HepG2 (cell line): ENCODE data around the gene PLIN4. TPM values are rescaled to one million over a fixed set of nuclear protein-coding genes. Genes with fewer than 3 reads are reported as not detected.
A peak's percentile ranks its signal among the peaks of the same experiment; 100 is the strongest.

ENCODE experiments used
- ATAC-seq: fragments of 200-7000 bp; cut with Tn5 transposase; 3 replicates; pipeline ENCODE4 v1.9.1; 2020; ENCODE audit warnings: mild to moderate bottlenecking, moderate library complexity
- BruUV-seq: library from RNA; stranded (reverse); fragments of 400-500 nt; replicated peaks from 2 replicates; lab custom pipeline; 2021; lab: Mats Ljungman, UMichigan
- CTCF ChIA-PET: fragments of 300-600 bp; formaldehyde crosslinking; extraction: SDS; loops from one replicate; lab custom pipeline; 2021; ENCODE audit warnings: low total read pairs, inconsistent platforms, low intra/inter-chr PET ratio; lab: Yijun Ruan, JAX
- POLR2A ChIA-PET: fragments of 350-600 bp; sonication (Branson Sonifier 250); formaldehyde crosslinking; loops from one replicate; lab custom pipeline; 2020; ENCODE audit warnings: antibody characterized with exemption, inconsistent platforms; lab: Yijun Ruan, JAX
- DNase-seq: peaks from one replicate; pipeline ENCODE4 v3.0.0-alpha.2; 2015; ENCODE audit warnings: low spot score
- FAIRE-seq: peaks from 3 replicates; lab custom pipeline; 2011; peaks lifted over from hg19 to GRCh38; lab: Jason Lieb, UNC
- H2AFZ ChIP-seq: one replicate; pipeline ENCODE4 v1.6.1; 2011; ENCODE audit warnings: low read length, inconsistent platforms
- H3K27ac ChIP-seq: fragments of 300-600 bp; 3 replicates; pipeline ENCODE4 v1.8.0; 2011; ENCODE audit warnings: mixed run types, mild to moderate bottlenecking, mixed read lengths, low read length, inconsistent platforms; ENCODE audit not compliant: insufficient read depth; ENCODE audit errors: extremely low read length
- H3K27me3 ChIP-seq, 2 experiments: fragments of 200-600 bp in 1 of 2; 2 replicates in 1 of 2; 3 replicates in 1 of 2; pipeline versions ENCODE4 v1.6.0 to v1.8.0; 2011; ENCODE audit warnings: low read length in 2 of 2, mild to moderate bottlenecking in 2 of 2, moderate library complexity in 2 of 2, inconsistent platforms in 1 of 2; ENCODE audit not compliant: insufficient read depth in 2 of 2, control insufficient read depth in 1 of 2
- H3K36me3 ChIP-seq, 2 experiments: fragments of 200-600 bp in 1 of 2; replicated peaks in 1 of 2; 2 replicates in 1 of 2; 3 replicates in 1 of 2; pipeline versions ENCODE4 v1.5.1 to v1.8.0; 2011; ENCODE audit warnings: low read length in 2 of 2, inconsistent platforms in 1 of 2; ENCODE audit not compliant: insufficient read depth in 2 of 2, control insufficient read depth in 1 of 2
- H3K4me1 ChIP-seq: 2 replicates; pipeline ENCODE4 v1.5.1; 2012; ENCODE audit warnings: low read length, inconsistent platforms; ENCODE audit not compliant: insufficient read depth
- H3K4me2 ChIP-seq: 2 replicates; pipeline ENCODE4 v1.6.0; 2011; ENCODE audit warnings: low read depth, low read length, inconsistent platforms
- H3K4me3 ChIP-seq, 3 experiments: fragments of 200-600 bp in 1 of 3; sonication (generic), shearing (Covaris generic) in 1 of 3; replicated peaks in 1 of 3; 2 replicates each; pipeline ENCODE4 v1.5.1; 2011 to 2016; ENCODE audit warnings: low read length in 3 of 3, inconsistent platforms in 2 of 3, low read depth in 2 of 3, mild to moderate bottlenecking in 2 of 3, control low read depth in 1 of 3, mixed read lengths in 1 of 3; ENCODE audit not compliant: insufficient read depth in 1 of 3
- H3K79me2 ChIP-seq: one replicate; pipeline ENCODE4 v1.6.1; 2011; ENCODE audit warnings: low read length, inconsistent platforms; ENCODE audit not compliant: insufficient read depth
- H3K9ac ChIP-seq: 2 replicates; pipeline ENCODE4 v1.6.0; 2011; ENCODE audit warnings: mild to moderate bottlenecking, low read depth, low read length, inconsistent platforms; ENCODE audit not compliant: insufficient read depth
- H3K9me3 ChIP-seq: 2 replicates; pipeline ENCODE4 v1.5.1; 2012; ENCODE audit warnings: mild to moderate bottlenecking, low read length
- H4K20me1 ChIP-seq: 2 replicates; pipeline ENCODE4 v1.6.0; 2011; ENCODE audit warnings: inconsistent platforms, mild to moderate bottlenecking, low read length, moderate library complexity; ENCODE audit not compliant: insufficient read depth
- AGO2 ChIP-seq: fragments of 200-400 bp; formaldehyde crosslinking; optimal IDR thresholded peaks from 2 replicates; pipeline ENCODE3; 2017; ENCODE audit warnings: mild to moderate bottlenecking, low read depth, low read length, moderate library complexity
- FOXK2 ChIP-seq: fragments of 450-650 bp; IDR thresholded peaks from 2 replicates; pipeline ENCODE4 v1.6.1; 2016
- NR3C1 ChIP-seq: sonication (generic); formaldehyde crosslinking; IDR thresholded peaks from 2 replicates; pipeline ENCODE4 v1.4.0; 2020; ENCODE audit warnings: missing genetic modification reagents
- PTBP1 ChIP-seq: fragments of 200-400 bp; formaldehyde crosslinking; IDR thresholded peaks from 2 replicates; pipeline ENCODE4 v1.6.1; 2018; ENCODE audit warnings: low read length, low read depth; ENCODE audit not compliant: poor library complexity, severe bottlenecking
- ZNF142 ChIP-seq: sonication (generic); formaldehyde crosslinking; IDR thresholded peaks from 2 replicates; pipeline ENCODE4 v1.4.0; 2020; ENCODE audit warnings: missing genetic modification reagents
- WGBS: methylation state at CpG from one replicate; pipeline ENCODE4 v1.1.6; 2017; ENCODE audit warnings: low lambda C conversion rate; 5-methylcytosine and 5-hydroxymethylcytosine counted together
- in situ Hi-C: cut with HindIII; loops from 2 replicates; pipeline ENCODE4 v1.10.0; 2017; ENCODE audit warnings: low pct_unique_long_range_greater_than_20kb; ENCODE audit not compliant: extremely low pct_ligation_motif_present
- intact Hi-C: fragments of 100-400 bp; cut with micrococcal nuclease; formaldehyde crosslinking; loops from one replicate; pipeline ENCODE4 v1.10.0; 2022; ENCODE audit not compliant: unreplicated experiment
- polyA plus RNA-seq, 8 experiments: library from polyadenylated mRNA; depleted of rRNA in 3 of 8; stranded (reverse) in 7 of 8; unstranded in 1 of 8; fragments of >200 nt; fragmentation: Illumina TruSeq in 4 of 8; extraction: Trizol in 4 of 8; gene quantifications; 2 replicates each; pipeline versions ENCODE4 v1.2.1 to v1.2.3, GENCODE V29; 2011 to 2016; ENCODE audit warnings: low read depth in 4 of 8, missing spikeins in 1 of 8, mixed read lengths in 1 of 8; ENCODE audit not compliant: insufficient read depth in 1 of 8
- total RNA-seq, 5 experiments: library from RNA; depleted of rRNA; stranded (reverse); fragments of >200 nt; fragmentation: Illumina TruSeq; extraction: Trizol; gene quantifications; 2 replicates each; pipeline ENCODE4 v1.2.3, GENCODE V29; 2016; ENCODE audit warnings: low read depth in 1 of 5

The PLIN4 gene
- total and polyA plus RNA-seq, 2 of the 13 experiments (the other 11 are each of a cell fraction or from before 2014, with no cell fraction given), result 1.1 to 1.3 TPM

GRCh38 chr19:4500841-4501591 is 17.3 kb downstream of the PLIN4 start (continued):
- TF ChIP-seq ZNF142 (CRISPR knock-in tag) (no peak), FOXK2 (no peak), PTBP1 (no peak)

DNA sequence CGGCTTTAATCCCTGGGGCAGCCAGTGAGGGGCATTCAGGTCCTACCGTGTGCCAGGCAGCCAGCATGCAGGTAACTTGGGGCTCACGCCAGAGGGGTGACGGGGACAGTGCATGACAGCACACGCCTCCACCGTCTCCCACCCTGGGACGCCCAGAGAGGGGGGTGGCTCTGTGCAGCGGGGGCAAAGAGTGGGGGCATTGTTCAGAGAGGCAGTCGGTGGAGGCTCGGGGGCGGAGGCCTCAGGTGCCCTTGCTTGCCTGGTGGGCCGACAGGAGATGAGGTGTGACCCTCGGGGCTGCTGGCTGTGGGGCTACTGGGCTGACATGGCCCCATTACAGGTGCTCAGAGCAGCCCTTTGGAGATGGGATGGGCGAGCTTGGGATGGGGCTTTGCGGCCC is 18.4 kb downstream of the PLIN4 start:
- TF ChIP-seq NR3C1 (CRISPR knock-in tag) (no peak), AGO2 (peak; percentile 28)
- Histone ChIP-seq H3K27ac (no peak overlapping the region), H4K20me1 (no peaks in the 10 kb centered on the region), H3K4me3 (no peak overlapping the region), H3K9me3 (no peaks in the 10 kb centered on the region), H3K4me2 (no peak overlapping the region), H3K4me1 (no peaks in the 10 kb centered on the region), H2AFZ (no peak overlapping the region), H3K36me3 (peaks cover 17 to 44% of the 10 kb centered on the region in 2 experiments; a peak in 4 of 5 replicates), H3K9ac (no peak overlapping the region), H3K27me3 (no peaks in the 10 kb centered on the region), H3K79me2 (no peaks in the 10 kb centered on the region)
- ATAC-seq (no peak), FAIRE-seq (no peak), DNase-seq (no peak)
- BruUV-seq, result no TSS peak
- intact Hi-C loops (no loop called here), in situ Hi-C loops (no loop called here)
- ChIA-PET CTCF (no interaction called here), POLR2A (no interaction called here)
- WGBS, result 98% methylated on average over 14 of the region's 15 CpGs
